ENCODE data around the gene SDR39U1.

The SDR39U1 gene

GRCh38 chr14:24436355-24437019, 6.1 kb downstream of the SDR39U1 start:
- no peak overlapping the region for H3K4me3 ChIP-seq (replicated peaks; ENCODE audit: low read depth, low read length)
- peak; percentile 87 for DNase-seq (ENCODE audit: low read depth)
- TF ChIP-seq, protein P1, sequence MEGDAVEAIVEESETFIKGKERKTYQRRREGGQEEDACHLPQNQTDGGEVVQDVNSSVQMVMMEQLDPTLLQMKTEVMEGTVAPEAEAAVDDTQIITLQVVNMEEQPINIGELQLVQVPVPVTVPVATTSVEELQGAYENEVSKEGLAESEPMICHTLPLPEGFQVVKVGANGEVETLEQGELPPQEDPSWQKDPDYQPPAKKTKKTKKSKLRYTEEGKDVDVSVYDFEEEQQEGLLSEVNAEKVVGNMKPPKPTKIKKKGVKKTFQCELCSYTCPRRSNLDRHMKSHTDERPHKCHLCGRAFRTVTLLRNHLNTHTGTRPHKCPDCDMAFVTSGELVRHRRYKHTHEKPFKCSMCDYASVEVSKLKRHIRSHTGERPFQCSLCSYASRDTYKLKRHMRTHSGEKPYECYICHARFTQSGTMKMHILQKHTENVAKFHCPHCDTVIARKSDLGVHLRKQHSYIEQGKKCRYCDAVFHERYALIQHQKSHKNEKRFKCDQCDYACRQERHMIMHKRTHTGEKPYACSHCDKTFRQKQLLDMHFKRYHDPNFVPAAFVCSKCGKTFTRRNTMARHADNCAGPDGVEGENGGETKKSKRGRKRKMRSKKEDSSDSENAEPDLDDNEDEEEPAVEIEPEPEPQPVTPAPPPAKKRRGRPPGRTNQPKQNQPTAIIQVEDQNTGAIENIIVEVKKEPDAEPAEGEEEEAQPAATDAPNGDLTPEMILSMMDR (IDR thresholded peaks at IDR 0.05; ENCODE audit: low read length, missing control alignments): peak; percentile 84

DNA sequence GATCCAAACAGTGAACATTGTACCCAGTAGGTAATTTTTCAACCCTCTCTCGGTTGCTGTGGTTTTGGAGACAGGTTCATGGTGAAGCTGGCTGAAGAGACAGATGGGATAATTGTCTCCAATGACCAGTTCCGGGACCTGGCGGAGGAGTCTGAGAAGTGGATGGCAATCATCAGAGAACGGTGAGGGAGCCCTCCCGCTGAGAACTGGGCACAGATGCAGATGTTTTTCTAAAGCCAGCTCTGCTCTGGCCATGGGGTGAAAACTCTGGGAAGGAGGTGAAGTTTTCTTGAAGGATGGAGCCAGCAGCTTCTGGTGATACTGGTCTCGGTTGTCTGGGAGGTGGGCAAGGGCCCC, 6.6 kb downstream of the SDR39U1 start:
- TF ChIP-seq, protein P1 (IDR thresholded peaks at IDR 0.05; ENCODE audit: low read length, missing control alignments): no peak

DNA sequence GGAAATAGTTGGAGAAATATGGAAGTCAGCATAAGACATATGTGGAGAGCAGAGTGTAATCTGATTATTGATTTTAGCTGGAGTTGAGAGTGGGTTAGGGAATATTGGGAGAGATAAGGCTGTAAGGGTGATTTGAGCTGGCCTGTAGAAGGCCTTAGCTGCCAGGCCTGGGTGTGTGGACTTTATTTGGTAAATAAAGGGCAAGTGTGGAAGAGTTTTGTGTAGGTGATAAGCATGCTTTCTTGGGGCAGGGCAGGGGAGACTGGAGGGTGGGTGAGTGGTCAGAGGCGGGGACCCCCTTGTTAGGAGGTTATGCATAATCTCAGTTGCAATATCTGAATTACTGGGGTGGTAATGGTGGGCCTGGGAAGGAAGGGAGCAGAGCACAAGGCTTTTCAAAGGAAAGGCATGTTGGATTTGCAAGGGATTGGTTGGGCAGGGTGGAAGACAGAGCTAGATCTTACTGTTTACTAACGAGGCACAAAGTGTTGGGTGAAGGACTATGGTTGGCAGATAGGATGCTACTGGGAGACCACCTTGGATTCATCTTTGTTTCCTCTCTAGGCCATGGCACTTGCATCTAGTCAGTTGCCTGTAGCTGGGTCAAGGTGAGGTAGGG, 7.3 kb downstream of the SDR39U1 start:
- TF ChIP-seq, protein P1 (IDR thresholded peaks at IDR 0.05; ENCODE audit: low read length, missing control alignments): no peak
- no peak for DNase-seq (ENCODE audit: low read depth)
- H3K4me3 ChIP-seq (replicated peaks; ENCODE audit: low read depth, low read length): no peak overlapping the region

More for the DNA sequence above, 6.6 kb downstream of the SDR39U1 start:
- no peak for DNase-seq (ENCODE audit: low read depth)
- H3K4me3 ChIP-seq (replicated peaks; ENCODE audit: low read depth, low read length): no peak overlapping the region

GRCh38 chr14:24434676-24435075, 7.9 kb downstream of the SDR39U1 start:
- TF ChIP-seq, protein P1 (IDR thresholded peaks at IDR 0.05; ENCODE audit: low read length, missing control alignments): no peak

GRCh38 chr14:24434036-24434435, 8.5 kb downstream of the SDR39U1 start:
- TF ChIP-seq, protein P1 (IDR thresholded peaks at IDR 0.05; ENCODE audit: low read length, missing control alignments): no peak
- DNase-seq (ENCODE audit: low read depth): no peak
- H3K4me3 ChIP-seq (replicated peaks; ENCODE audit: low read depth, low read length): no peak overlapping the region

More at GRCh38 chr14:24434676-24435075, 7.9 kb downstream of the SDR39U1 start:
- DNase-seq (ENCODE audit: low read depth): no peak
- H3K4me3 ChIP-seq (replicated peaks; ENCODE audit: low read depth, low read length): no peak overlapping the region

DNA sequence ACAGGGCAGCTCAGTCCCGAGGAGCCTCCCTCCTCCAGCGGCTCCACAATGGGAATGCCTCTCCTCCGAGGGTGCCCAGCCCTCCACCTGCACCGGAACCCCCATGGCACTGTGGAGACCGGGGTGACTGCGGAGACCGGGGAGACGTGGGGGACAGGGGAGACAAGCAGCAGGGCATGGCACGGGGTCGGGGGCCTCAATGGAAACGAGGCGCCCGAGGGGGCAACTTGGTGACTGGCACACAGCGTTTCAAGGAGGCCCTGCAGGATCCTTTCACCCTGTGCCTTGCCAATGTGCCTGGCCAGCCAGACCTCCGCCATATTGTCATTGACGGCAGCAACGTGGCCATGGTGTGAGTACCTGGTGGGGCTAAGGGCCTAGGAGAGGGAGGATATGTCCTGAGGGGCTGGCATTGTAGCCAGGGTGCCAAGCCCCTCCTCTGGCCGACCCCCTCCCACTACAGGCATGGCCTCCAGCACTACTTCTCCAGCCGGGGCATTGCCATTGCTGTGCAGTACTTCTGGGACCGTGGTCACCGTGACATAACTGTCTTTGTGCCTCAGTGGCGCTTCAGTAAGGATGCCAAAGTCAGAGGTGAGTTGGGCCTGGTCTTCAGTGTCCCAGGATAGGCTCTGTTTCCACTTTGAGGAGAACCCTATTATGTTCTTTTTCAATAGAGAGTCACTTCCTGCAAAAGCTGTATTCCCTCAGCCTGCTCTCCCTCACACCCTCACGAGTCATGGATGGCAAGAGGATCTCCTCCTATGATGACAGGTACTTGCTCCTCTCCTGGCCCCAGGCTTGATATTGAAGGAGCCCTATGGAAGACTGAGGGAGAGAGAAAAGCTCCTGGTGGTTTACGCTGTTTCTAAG, 10.1 kb downstream of the SDR39U1 start:
- no peak for DNase-seq (ENCODE audit: low read depth)
- TF ChIP-seq, protein P1 (IDR thresholded peaks at IDR 0.05; ENCODE audit: low read length, missing control alignments): no peak
- peak overlapping the region; percentile 91 for H3K4me3 ChIP-seq (replicated peaks; ENCODE audit: low read depth, low read length)

All from fibroblast of pulmonary artery (primary cell).